NK-92 (cell line): Measurements from ENCODE around the gene SPINK5.

Experiments used
- DNase-seq: peaks from one replicate; lab custom pipeline; 2025; ENCODE audit not compliant: unreplicated experiment; lab: John Stamatoyannopoulos, UW

The SPINK5 gene

DNA sequence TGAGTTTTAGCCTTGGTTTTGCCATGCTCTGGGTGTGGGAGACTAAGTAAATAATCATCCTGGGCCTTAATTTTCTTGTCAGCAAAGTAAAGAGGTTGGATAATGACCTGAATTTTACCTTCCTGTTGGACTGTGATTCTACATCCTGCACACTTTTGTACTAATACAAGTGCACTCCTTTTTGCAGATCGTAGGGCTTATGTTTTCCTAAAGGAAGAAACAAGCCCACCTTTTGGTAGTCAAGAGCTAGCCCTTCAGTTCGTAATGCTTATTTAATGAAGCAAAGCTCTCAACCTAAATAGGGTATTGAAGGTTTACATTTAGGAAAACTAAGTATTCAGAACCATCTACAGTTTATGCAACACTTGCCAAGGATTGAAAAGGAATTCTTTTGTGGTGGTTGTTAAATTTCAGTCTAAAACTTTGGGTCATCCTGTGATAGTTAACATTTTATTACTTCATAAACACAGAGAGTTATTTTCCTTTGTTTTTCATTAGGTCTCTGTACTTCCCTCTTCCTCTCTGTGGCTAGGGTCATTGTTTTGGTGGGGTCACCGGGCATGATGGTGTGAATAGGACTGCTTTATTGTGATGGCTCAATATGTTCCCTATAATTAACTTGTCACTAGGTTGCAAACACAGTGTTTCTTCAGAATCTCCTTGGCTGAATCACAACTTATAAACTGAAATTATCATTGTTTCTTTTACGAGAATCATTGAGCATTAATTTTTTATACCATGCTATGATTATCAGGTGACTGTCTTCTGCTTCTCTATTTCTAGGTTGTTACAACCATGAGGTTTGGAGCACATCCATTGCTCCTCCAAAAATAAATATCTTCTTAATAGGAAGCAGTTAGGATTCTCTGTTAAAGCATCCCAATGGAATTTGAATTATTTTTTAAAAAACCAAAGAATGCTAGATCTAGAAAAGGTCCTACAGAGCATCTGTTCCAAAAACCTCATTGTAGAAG, 28.5 kb downstream of the SPINK5 start:
- no peak for DNase-seq

DNA sequence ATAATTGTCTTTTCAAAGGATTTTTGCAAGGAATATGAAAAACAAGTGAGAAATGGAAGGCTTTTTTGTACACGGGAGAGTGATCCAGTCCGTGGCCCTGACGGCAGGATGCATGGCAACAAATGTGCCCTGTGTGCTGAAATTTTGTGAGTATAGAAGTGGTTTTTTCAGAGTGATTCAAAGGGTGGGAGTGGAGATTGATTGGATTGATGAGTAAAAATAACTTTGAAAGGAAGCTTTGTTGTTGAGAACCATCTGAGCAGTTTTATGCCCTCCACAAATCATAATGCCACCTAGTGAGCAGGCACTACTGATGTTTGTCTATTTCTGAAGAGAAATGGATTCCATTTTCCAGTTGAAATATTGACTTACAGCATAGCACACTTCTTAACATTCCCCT, 30.6 kb downstream of the SPINK5 start:
- no peak for DNase-seq

DNA sequence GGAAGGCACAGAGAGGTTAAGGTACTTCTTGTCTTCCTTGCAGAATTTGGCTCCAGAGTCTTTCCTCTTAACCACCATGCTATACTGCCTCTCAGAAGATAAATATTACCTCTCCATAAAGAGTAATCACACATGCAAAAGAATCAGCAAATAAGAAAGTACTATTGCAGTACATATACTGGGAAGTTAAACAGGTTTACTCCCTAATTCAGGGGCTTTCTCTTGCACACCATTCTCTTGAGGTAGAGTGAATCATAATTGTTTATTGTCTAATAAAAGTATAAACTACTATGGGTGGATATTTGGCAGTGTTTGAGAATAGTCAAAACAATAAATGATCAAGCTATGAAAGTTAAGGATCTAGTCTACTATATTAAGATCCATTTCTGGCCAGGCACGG, 40.4 kb downstream of the SPINK5 start:
- DNase-seq = no peak

DNA sequence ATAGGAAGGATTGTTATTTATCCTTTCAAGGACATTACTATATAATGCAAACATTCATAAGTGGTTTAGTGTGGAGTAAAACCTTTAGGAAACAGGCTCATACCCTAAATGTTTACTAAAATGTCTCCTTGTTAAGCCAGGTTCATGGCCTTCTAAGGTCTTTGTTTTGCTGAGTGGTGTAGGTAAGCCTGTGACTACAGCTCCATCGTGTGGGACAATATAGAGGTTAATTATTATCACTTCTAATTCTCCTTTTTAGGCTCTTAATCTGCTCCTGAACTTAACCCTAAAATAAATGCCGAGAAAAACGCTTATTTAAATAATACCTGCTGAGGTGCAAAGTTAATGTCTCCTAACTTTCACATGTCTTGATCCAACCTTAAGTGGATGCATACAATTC, 43.8 kb downstream of the SPINK5 start:
- DNase-seq = no peak

DNA sequence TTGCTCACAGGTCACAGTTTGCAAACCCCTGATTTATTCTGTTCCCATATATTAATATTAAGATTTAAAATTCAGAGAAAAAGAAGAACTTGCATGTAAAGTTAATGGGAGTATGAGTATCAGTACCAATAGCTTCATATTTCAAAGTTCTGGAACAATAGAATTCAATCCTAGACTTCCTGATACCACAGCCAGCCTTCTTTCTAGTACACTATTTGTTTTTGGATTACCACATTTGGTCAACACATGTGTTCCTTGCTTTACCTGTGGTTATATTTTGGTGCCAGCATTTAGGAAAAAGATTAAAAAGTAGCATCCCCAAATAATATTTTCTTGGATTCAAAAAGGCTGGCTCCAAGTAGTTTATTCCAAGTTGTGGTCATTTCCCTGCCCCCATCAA, 49.5 kb downstream of the SPINK5 start:
- DNase-seq = no peak

DNA sequence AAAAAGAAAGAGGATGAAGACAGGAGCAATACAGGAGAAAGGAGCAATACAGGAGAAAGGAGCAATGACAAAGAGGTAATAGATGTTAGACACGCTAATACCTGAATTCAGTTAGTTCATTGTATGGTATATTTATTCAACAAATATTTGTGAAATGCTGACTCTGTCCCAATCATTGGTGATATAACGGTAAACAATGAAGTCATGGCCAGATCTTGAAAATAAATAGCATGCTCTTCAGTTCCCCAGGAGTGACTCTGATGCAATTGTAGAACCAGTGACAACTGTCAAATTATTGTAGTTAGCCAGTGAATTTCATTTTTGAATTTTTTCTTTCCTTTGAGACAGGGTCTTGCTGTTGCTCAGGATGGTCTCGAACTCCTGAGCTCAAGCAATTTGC, 56.5 kb downstream of the SPINK5 start:
- no peak for DNase-seq

DNA sequence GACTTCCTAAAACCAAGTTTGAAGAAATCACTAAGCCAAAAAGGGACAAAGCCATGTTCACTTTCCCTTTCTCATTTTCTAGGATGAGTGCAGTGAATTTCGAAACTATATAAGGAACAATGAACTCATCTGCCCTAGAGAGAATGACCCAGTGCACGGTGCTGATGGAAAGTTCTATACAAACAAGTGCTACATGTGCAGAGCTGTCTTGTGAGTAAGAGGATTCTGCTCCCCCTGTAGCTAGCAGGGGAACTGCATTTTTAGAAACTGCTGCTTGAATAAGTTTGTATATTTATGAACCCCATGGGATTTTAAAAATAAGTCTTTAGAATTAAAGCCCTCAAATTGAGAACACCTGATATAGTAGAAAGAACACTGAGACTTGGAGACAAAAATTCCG, 61.9 kb downstream of the SPINK5 start:
- no peak for DNase-seq

DNA sequence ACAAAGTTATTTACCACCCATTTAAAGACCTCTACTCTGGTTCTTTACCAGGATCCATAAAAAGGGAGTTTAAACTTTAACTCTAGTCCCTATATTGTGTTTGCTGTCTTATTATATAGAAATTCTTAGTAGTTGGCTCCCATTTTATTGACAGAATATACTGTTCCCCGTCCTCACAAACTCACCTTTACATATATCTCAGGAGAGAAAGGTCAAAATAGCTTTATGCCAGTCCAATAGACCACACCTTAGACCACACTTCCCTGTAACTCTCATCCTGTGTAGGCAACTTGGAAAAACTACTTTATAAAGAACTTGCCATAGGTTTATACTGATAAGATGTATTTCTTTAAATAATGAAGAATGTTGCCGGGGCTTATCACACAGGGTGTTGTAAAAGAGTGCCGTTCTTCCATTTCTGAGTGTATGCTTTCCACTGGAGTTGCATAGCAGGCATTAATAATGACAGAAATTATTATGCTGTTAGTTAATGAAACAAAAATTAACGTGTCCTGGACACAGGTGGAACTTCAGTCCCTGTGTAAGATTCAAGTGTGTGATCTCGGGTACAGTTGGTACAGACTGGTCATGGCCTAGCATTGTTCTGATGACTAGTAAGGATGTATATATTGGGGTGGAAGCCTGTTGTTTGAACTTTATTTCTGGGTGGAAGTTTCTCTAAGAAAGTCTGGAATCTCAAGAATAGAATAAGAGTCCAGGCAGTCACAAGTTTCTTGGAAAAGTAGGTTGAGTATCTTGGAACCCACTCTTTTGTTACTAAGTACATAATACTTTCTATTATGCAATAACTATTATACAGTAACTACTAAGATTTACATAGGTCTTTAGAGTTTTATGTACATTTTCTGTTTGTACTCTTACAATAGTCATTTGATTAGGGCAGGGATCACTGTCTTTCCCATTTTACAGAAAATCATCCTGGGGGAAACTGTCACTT, 71.6 kb downstream of the SPINK5 start:
- DNase-seq = no peak

DNA sequence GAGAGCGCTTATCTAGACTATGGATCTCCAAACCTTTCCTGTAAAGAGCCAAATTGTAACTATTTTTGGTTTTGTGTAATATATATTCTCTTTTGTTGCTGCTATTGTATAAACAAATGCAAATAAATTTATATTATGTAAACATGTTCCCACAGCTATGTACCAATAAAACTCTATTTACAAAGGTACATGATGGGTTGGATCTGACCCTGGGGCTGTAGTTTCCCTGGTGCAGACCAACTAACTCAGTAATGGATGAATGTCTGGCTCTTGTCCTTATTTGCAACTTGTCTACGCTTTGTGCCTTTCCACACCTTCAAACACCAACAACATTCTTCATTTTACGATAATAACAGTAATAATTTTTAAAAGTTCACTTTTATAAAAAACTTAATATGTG, 77.1 kb downstream of the SPINK5 start:
- DNase-seq = no peak

DNA sequence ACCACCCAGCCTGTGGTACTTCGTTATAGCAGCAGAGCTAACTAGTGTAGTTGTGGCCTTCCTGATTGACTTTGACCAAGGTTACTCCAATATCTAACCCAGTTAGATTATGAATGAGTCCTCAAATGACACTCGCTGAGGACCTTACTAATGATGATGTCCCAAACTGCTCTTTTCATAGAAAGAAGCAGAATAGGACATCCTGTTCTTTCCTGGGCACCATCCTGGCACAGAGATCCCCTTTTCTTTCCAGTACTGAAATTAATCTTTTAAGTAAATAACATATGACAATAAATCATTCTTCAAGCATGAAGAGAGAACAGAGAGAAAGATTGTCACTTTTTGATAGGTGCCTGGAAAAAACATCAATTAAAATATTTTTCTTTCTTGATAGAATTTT, 77.9 kb downstream of the SPINK5 start:
- DNase-seq = no peak

DNA sequence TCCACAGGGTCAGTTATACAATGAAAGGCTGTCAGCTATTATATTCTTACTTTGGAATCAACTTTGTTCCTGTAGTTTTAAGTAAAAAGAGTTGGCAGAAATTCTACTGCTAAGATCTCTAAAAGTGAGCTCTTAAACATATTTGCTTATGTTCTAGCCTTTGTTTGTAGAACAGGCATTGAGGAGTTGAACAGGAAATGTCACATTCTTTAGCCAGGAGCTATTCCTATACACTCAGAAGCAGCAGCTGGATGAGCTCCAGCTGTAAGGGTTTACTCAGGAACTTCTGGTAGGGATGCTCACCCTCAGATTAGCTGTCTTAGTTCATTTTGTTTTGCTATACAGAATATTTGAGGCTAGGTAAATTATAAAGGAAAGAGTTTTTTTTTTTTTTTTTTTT, 82.1 kb downstream of the SPINK5 start:
- no peak for DNase-seq

DNA sequence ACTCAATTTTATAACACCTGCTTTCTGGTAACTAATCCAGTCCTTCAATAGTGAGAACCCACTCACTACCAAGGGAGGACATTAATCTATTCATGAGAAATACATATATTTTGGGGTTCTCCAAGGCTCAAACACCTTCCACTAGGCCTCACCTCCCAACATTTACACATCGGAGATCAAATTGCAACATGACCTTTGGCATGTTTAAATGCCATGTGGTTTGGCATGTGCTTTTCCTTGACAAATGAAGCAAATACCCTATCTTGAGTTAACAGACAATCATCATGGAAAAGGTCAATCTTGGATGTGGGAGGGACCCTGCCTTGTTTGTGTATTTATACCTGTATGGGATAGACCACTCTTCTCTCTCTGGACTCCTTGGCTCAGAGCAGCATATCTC, 82.7 kb downstream of the SPINK5 start:
- no peak for DNase-seq

DNA sequence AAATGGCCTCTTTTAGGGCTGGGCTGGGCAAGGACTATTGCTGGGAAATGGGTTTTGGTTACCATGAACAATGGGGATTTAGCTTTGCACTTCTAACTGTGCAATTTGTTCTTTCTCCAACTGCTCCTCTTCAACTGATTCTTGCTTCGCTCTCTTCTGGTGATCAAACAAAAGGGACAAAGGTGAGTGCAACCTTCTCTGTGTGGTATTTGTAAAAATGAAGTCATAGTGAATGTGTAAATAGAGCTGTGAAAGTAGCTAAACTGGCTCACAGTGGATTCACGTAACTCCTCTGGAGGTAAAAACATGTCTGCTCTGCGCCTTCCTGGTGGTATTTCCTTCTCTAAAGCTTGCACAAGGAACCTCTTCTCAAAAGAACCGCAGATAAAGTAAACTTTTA, 83.6 kb downstream of the SPINK5 start:
- DNase-seq = no peak

DNA sequence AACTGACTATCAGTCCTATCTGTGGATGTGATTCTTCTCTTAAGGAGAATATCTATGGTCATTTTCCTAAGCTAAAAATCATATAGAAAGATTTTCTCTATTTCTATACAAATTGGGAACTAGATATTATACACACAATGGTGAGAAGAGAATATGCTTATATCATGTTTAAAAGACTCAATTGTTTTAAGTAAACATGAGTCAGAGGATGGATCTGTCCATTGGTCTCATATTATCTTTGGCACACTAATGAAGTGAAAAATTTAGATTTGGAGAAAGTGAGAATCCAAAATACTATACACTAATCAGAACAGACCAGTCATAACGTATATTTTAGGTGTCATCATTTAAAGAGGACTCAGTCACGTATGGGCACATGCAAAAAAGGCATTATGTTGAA, 88.1 kb downstream of the SPINK5 start:
- DNase-seq = no peak

DNA sequence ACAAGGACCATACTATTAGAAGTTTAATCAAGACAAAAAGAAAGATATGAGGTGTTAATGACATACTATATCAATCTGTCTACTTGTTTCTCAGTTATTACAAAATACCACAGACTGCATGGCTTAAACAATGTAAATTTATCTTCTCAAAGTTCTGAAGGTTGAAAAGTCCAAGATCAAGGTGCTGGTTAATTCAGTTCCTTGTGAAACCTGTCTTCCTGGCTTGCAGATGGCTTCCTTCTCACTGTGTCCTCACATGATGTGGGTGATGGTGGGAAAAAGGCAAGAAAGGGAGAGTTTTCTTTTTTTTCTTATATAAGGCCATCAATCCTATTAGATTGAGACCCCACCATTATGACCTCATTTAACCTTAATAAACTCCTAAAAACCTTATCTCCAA, 89.0 kb downstream of the SPINK5 start:
- DNase-seq = no peak

DNA sequence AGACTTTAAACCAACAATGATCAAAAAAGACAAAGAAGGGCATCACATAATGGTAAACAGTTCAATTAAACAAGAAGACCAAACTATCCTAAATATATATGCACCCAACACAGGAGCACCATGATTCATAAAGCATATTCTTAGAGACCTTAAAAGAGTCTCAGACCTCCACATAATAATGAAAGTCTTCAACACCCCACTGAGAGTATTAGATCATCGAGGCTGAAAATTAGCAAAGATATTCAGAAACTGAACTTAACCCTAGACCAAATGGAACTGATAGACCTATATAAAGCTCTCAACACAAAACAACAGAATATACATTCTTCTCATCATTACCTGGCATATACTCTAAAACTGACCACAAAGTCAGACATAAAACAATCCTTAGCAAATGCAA, 92.8 kb downstream of the SPINK5 start:
- DNase-seq = no peak

DNA sequence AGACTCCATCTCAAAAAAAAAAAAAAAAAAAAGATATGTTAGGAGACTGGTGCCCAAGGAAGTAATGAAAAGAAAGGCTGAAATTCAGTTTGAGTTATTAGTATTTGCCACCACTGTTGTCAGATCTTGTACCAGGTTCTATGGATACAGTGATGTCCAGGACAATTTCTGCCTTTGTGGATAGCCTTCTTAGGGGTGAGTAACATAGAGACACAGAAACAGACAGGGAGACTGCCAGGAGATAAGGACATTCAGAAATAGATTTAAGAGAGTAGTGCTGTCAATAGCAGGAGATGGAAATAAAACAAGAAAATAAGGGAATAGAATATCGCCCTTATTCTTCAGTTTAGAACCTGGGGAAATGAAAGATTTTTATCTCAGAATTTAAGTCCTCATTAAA, 98.3 kb downstream of the SPINK5 start:
- no peak for DNase-seq

DNA sequence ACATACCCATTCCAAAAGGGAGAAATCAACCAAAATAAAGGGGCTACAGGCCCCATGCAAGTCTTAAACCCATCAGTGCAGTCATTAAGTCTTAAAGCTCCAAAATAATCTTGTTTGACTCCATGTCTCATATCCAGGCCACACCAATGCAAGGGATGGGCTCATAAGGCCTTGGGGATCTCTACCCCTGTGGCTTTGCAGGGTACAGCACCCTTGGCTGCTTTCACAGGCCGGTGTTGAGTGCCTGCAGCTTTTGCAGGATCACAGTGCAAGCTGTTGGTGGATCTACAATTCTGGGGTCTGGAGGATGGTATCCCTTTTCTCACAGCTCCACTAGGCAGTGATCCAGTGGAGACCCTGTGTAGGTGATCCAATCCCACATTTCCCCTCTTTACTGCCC, 99.6 kb downstream of the SPINK5 start:
- no peak for DNase-seq

DNA sequence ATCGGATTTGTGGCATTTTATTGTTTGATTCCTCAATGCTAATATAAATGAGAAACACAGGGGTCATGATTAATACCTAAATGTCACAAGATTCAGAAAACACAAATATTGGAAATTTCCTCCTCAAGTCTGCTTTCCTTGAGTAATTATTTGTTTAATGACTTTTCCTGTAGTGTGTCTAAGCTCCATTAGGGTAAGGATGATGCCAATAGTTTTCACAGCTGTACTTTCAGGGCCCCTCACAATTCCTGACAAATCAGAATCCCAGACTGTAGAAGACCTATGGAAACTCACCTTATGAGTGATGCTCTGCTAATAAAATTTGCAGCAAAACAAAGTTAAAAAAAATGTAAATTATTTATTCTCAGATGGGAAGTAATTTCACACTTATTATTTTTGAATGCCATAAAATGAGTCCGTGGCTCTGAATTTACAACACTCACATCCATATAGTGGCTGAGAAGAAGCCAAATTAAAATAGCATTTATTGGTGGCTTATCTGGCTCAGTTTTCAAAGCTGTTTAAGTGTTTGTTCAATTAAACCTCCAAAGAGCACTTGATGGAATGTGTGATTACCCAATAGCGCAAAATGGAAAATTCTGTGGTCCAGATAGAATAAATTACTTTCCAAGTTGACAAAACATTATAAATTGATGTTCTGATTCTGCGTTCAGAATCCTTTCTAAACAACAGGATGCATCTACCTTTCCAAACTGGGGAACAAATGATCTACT, 102.9 kb downstream of the SPINK5 start:
- no peak for DNase-seq

DNA sequence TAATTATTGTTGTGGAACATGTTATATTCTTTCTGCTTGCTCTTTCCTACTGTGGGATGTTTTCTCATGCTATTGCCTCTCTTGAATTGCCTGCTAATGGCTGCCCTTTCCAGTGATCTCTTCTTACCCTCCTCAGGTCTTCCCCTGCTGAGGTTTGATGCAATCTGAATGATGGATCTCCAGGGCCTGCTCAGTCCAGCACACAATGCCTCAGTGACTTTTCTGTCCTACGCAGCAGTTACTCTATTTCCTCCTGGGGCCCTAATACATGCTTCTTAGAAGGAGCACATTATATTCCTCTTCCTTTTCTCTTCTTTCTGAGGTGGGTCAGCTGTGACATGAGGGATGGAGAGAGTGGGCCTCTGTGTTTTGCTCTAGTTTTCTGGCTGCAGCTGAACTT, 104.5 kb downstream of the SPINK5 start, which contains the start of gene SPINK14:
TSS of gene SPINK14 (plus strand) at position 301 of the 400 bp plus-strand sequence. CDS start 1,187 bp downstream, outside the sequence.
- DNase-seq = no peak

DNA sequence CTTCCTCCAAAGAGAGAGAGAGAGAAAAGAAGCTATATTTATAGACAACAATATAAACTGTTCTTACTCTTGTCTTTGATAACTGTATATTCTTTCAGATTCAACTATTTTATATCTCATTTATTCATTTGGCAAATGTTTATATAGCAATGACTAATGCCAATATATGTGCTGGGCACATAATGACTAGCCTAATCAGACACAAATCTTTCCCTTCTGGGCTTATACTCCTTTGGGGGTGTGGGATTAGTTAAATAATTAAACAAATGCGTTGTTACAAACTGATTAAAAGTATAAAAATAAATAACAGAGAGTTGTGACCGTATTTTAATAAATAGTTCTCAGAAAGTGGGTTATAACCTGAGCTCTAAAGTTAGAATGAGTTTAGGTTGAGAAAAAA, 108.6 kb downstream of the SPINK5 start:
- no peak for DNase-seq
